Inferior parietal cortex (tissue), 1 donor: ENCODE results near the gene MED13.
"Not testable (repeated sequence)": the region's sequence is repeated elsewhere in the genome, so short reads cannot be mapped to it uniquely, and the experiment has no call there.

ENCODE experiments used
- DNase-seq: peaks from one replicate; pipeline ENCODE4 v3.0.0-alpha.2; 2016; ENCODE audit errors: extremely low spot score

The MED13 gene

GRCh38 chr17:61907361-61907760, 157.7 kb downstream of the MED13 start:
- DNase-seq: no peak

GRCh38 chr17:61904094-61904710, 160.9 kb downstream of the MED13 start:
- DNase-seq: no peak

GRCh38 chr17:61903251-61903650, 161.8 kb downstream of the MED13 start:
- DNase-seq: no peak

- DNase-seq: no peak
Observed at GRCh38 chr17:61897548-61898180, 167.4 kb downstream of the MED13 start.

- DNase-seq: no peak
Observed at GRCh38 chr17:61895391-61895790, 169.7 kb downstream of the MED13 start.

GRCh38 chr17:61894310-61894709, 170.8 kb downstream of the MED13 start:
- not testable (repeated sequence) for DNase-seq
